HG02870 (cell line): ENCODE data around the gene OSBPL8.
A peak's percentile ranks its signal among the peaks of the same experiment; 100 is the strongest.

Experiments
- ATAC-seq: cut with Tn5 transposase; IDR thresholded peaks from one replicate; pipeline ENCODE4 v1.9.1; 2021; ENCODE audit warnings: mild to moderate bottlenecking, moderate library complexity; ENCODE audit not compliant: unreplicated experiment

The OSBPL8 gene

GRCh38 chr12:76555797-76556196 lies 3.8 kb downstream of the OSBPL8 start:
- no peak for ATAC-seq

GRCh38 chr12:76555231-76555767 lies 4.3 kb downstream of the OSBPL8 start:
- no peak for ATAC-seq

GRCh38 chr12:76554405-76555230 lies 5.0 kb downstream of the OSBPL8 start:
- ATAC-seq = no peak

GRCh38 chr12:76552343-76552938 lies 7.1 kb downstream of the OSBPL8 start:
- ATAC-seq = peak; percentile 44

GRCh38 chr12:76551482-76551888 lies 8.1 kb downstream of the OSBPL8 start:
- ATAC-seq = peak; percentile 55

- ATAC-seq = no peak
Measured at GRCh38 chr12:76549131-76549530, 10.4 kb downstream of the OSBPL8 start.

GRCh38 chr12:76548222-76548837 lies 11.2 kb downstream of the OSBPL8 start:
- ATAC-seq = no peak

- no peak for ATAC-seq
Measured at GRCh38 chr12:76547526-76547925, 12.0 kb downstream of the OSBPL8 start.

- ATAC-seq = no peak
Measured at GRCh38 chr12:76546889-76547288, 12.7 kb downstream of the OSBPL8 start.

- no peak for ATAC-seq
Measured at GRCh38 chr12:76545486-76545885, 14.1 kb downstream of the OSBPL8 start.

- no peak for ATAC-seq
Measured at GRCh38 chr12:76544601-76545261, 14.8 kb downstream of the OSBPL8 start.

- no peak for ATAC-seq
Measured at GRCh38 chr12:76543813-76544347, 15.7 kb downstream of the OSBPL8 start.

- ATAC-seq = no peak
Measured at GRCh38 chr12:76542908-76543307, 16.7 kb downstream of the OSBPL8 start.

GRCh38 chr12:76539727-76540126 lies 19.8 kb downstream of the OSBPL8 start:
- no peak for ATAC-seq

- no peak for ATAC-seq
Measured at GRCh38 chr12:76537923-76538322, 21.6 kb downstream of the OSBPL8 start.

- ATAC-seq = no peak
Measured at GRCh38 chr12:76536546-76536945, 23.0 kb downstream of the OSBPL8 start.

GRCh38 chr12:76535170-76535569 lies 24.4 kb downstream of the OSBPL8 start:
- ATAC-seq = no peak

GRCh38 chr12:76533331-76533730 lies 26.2 kb downstream of the OSBPL8 start:
- ATAC-seq = no peak

GRCh38 chr12:76532520-76532919 lies 27.1 kb downstream of the OSBPL8 start:
- ATAC-seq = no peak

- ATAC-seq = no peak
Measured at GRCh38 chr12:76531056-76531455, 28.5 kb downstream of the OSBPL8 start.

- no peak for ATAC-seq
Measured at GRCh38 chr12:76530516-76530915, 29.1 kb downstream of the OSBPL8 start.
